Measurements from ENCODE around the gene NOD2. TPM values are rescaled to one million over a fixed set of nuclear protein-coding genes. Genes with fewer than 3 reads are reported as not detected.

The NOD2 gene
- total RNA-seq, 1 donor from 2014 or later = 0.63 TPM

DNA sequence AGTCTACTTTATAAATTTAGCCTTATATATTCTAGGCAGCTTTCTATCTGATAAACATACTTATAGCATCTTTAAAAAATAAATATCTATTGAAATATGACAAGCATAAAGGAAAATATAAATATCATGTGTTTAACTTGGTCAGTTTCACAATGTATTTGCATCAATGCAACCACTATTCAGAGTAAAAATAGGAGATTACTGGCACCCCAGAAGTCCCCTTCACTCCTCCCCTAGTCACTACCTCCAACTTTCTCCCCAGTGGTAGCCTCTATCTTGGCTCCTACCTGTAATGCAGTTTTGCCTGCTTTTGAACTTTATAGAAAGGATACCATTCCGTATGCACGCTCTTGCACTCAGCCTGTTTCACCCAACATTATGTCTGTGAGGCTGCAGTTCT, 3.2 kb upstream of the NOD2 start:
- H3K4me3 Mint-ChIP-seq = no peak overlapping the region
- no peak overlapping the region for H3K27ac Mint-ChIP-seq
- TF ChIP-seq CTCF (IDR thresholded peaks at IDR 0.05; ENCODE audit: unreplicated experiment) = no peak
- H3K36me3 Mint-ChIP-seq = no peaks in the 10 kb centered on the region
- peaks cover 56% of the 10 kb centered on the region for H3K27me3 Mint-ChIP-seq (ENCODE audit: low read depth)
- peaks cover 3% of the 10 kb centered on the region for H3K4me1 Mint-ChIP-seq
- no peak for DNase-seq (ENCODE audit: low spot score in 2 of 2, unreplicated experiment in 2 of 2)
- H3K9me3 Mint-ChIP-seq = no peaks in the 10 kb centered on the region

DNA sequence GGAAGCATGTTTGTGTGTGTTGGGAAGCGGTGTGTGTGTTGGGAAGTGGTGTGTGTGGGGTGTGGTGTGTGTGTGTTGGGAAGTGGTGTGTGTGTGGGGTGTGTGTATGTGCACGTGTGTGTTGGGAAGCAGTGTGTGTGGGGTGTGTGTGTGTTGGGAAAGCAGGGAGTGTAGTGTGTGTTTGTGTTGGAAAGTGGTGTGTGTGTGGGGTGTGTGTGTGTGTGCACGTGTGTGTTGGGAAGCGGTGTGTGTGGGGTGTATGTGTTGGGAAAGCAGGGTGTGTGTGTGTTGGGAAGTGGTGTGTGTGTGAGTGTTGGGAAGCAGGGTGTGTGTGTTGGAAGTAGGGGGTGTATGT, 785 bp upstream of the NOD2 start:
- Mint-ChIP-seq H3K27ac (no peak overlapping the region), H3K27me3 (ENCODE audit: low read depth) (peaks cover 56% of the 10 kb centered on the region), H3K36me3 (no peaks in the 10 kb centered on the region), H3K9me3 (no peaks in the 10 kb centered on the region), H3K4me3 (peak overlapping the region; percentile 22), H3K4me1 (peaks cover 6% of the 10 kb centered on the region)
- TF ChIP-seq CTCF (IDR thresholded peaks at IDR 0.05; ENCODE audit: unreplicated experiment) = no peak
- DNase-seq (ENCODE audit: low spot score in 2 of 2, unreplicated experiment in 2 of 2) = no peak

- H3K27ac Mint-ChIP-seq = no peak overlapping the region
- no peak for DNase-seq (ENCODE audit: low spot score in 2 of 2, unreplicated experiment in 2 of 2)
- no peaks in the 10 kb centered on the region for H3K36me3 Mint-ChIP-seq
- peak overlapping the region; percentile 42 for H3K4me3 Mint-ChIP-seq
- H3K4me1 Mint-ChIP-seq = peaks cover 6% of the 10 kb centered on the region
- H3K27me3 Mint-ChIP-seq (ENCODE audit: low read depth) = peaks cover 51% of the 10 kb centered on the region
- no peak for TF ChIP-seq CTCF (IDR thresholded peaks at IDR 0.05; ENCODE audit: unreplicated experiment)
- H3K9me3 Mint-ChIP-seq = no peaks in the 10 kb centered on the region
These were observed 800 bp downstream of the NOD2 start for GRCh38 chr16:50694206-50694605.

GRCh38 chr16:50695017-50696000, 1.9 kb downstream of the NOD2 start:
- Mint-ChIP-seq H3K4me1 (peaks cover 6% of the 10 kb centered on the region), H3K27ac (no peak overlapping the region), H3K9me3 (no peaks in the 10 kb centered on the region), H3K27me3 (ENCODE audit: low read depth) (peaks cover 54% of the 10 kb centered on the region), H3K4me3 (no peak overlapping the region), H3K36me3 (no peaks in the 10 kb centered on the region)
- no peak for DNase-seq (ENCODE audit: low spot score in 2 of 2, unreplicated experiment in 2 of 2)
- no peak for TF ChIP-seq CTCF (IDR thresholded peaks at IDR 0.05; ENCODE audit: unreplicated experiment)

GRCh38 chr16:50696126-50696525, 2.7 kb downstream of the NOD2 start:
- Mint-ChIP-seq H3K27me3 (ENCODE audit: low read depth) (peaks cover 47% of the 10 kb centered on the region), H3K27ac (no peak overlapping the region), H3K36me3 (no peaks in the 10 kb centered on the region), H3K4me3 (no peak overlapping the region), H3K4me1 (peaks cover 6% of the 10 kb centered on the region), H3K9me3 (no peaks in the 10 kb centered on the region)
- no peak for DNase-seq (ENCODE audit: low spot score in 2 of 2, unreplicated experiment in 2 of 2)
- TF ChIP-seq CTCF (IDR thresholded peaks at IDR 0.05; ENCODE audit: unreplicated experiment) = no peak
